Glutamatergic neuron (in vitro differentiated cells): ENCODE results near the gene ANP32B. TPM values are rescaled to one million over a fixed set of nuclear protein-coding genes. Genes with fewer than 3 reads are reported as not detected.
A peak's percentile ranks its signal among the peaks of the same experiment; 100 is the strongest.
"Not testable (repeated sequence)": the region's sequence is repeated elsewhere in the genome, so short reads cannot be mapped to it uniquely, and the experiment has no call there.

Experiments
- DNase-seq: peaks from one replicate; pipeline ENCODE4 v3.0.0; 2022
- H3K27ac Mint-ChIP-seq: one replicate; pipeline ENCODE4 v1.8.0; 2020; ENCODE audit warnings: mild to moderate bottlenecking, mixed read lengths, inconsistent platforms; ENCODE audit not compliant: unreplicated experiment
- H3K27me3 Mint-ChIP-seq: one replicate; pipeline ENCODE4 v1.8.0; 2020; ENCODE audit warnings: mild to moderate bottlenecking, moderate library complexity, mixed read lengths, inconsistent platforms; ENCODE audit not compliant: unreplicated experiment
- H3K36me3 Mint-ChIP-seq: one replicate; pipeline ENCODE4 v1.8.0; 2020; ENCODE audit warnings: mild to moderate bottlenecking, mixed read lengths, inconsistent platforms; ENCODE audit not compliant: unreplicated experiment
- H3K4me1 Mint-ChIP-seq: one replicate; pipeline ENCODE4 v1.8.0; 2020; ENCODE audit warnings: mild to moderate bottlenecking, low read depth, mixed read lengths, inconsistent platforms; ENCODE audit not compliant: unreplicated experiment
- H3K4me3 Mint-ChIP-seq: one replicate; pipeline ENCODE4 v1.8.0; 2020; ENCODE audit warnings: mild to moderate bottlenecking, mixed read lengths, inconsistent platforms; ENCODE audit not compliant: unreplicated experiment
- H3K9me3 Mint-ChIP-seq: one replicate; pipeline ENCODE4 v1.8.0; 2020; ENCODE audit warnings: mild to moderate bottlenecking, moderate library complexity, mixed read lengths, inconsistent platforms; ENCODE audit not compliant: unreplicated experiment
- CTCF ChIP-seq: fragments of 200-600 bp; sonication (generic); IDR thresholded peaks from one replicate; pipeline ENCODE4 v1.5.0; 2021; ENCODE audit not compliant: partially characterized antibody, unreplicated experiment
- total RNA-seq: library from RNA; stranded (reverse); fragmentation: NEBNext Ultra II Directional; extraction: Animal tissue kit (Norgen Biotek cat#: 25700); gene quantifications from one replicate; pipeline ENCODE4 v1.2.1, GENCODE V29; 2021; ENCODE audit not compliant: unreplicated experiment

The ANP32B gene
- total RNA-seq, 1 donor from 2014 or later = 108 TPM

- no peak for DNase-seq
- no peak overlapping the region for H3K27ac Mint-ChIP-seq
- H3K4me1 Mint-ChIP-seq = no peaks in the 10 kb centered on the region
- no peak overlapping the region for H3K4me3 Mint-ChIP-seq
- peaks cover 11% of the 10 kb centered on the region for H3K27me3 Mint-ChIP-seq
- peaks cover 4% of the 10 kb centered on the region for H3K9me3 Mint-ChIP-seq
- TF ChIP-seq CTCF = no peak
- no peaks in the 10 kb centered on the region for H3K36me3 Mint-ChIP-seq
These were observed 38.5 kb upstream of the ANP32B start for GRCh38 chr9:97944612-97945011.

- not testable (repeated sequence) for H3K36me3 Mint-ChIP-seq, H3K4me1 Mint-ChIP-seq, H3K27ac Mint-ChIP-seq, DNase-seq, H3K9me3 Mint-ChIP-seq, H3K4me3 Mint-ChIP-seq
- H3K27me3 Mint-ChIP-seq = peaks cover 11% of the 10 kb centered on the region
These were observed 37.7 kb upstream of the ANP32B start for GRCh38 chr9:97945470-97945869.

GRCh38 chr9:97947094-97947493 lies 36.0 kb upstream of the ANP32B start:
- not testable (repeated sequence) for H3K4me1 Mint-ChIP-seq, H3K9me3 Mint-ChIP-seq, H3K4me3 Mint-ChIP-seq, H3K36me3 Mint-ChIP-seq, H3K27me3 Mint-ChIP-seq, H3K27ac Mint-ChIP-seq, DNase-seq

- H3K4me1 Mint-ChIP-seq, H3K36me3 Mint-ChIP-seq, H3K9me3 Mint-ChIP-seq, H3K27ac Mint-ChIP-seq, H3K27me3 Mint-ChIP-seq, H3K4me3 Mint-ChIP-seq, DNase-seq: not testable (repeated sequence)
These were observed 32.3 kb upstream of the ANP32B start for GRCh38 chr9:97950873-97951272.

- Mint-ChIP-seq H3K9me3 (peaks cover 2% of the 10 kb centered on the region), H3K36me3 (no peaks in the 10 kb centered on the region), H3K4me1 (no peaks in the 10 kb centered on the region), H3K27ac (no peak overlapping the region), H3K27me3 (no peaks in the 10 kb centered on the region), H3K4me3 (no peak overlapping the region)
- DNase-seq = peak; percentile 40
- TF ChIP-seq CTCF = peak; percentile 73
These were observed 28.6 kb upstream of the ANP32B start for GRCh38 chr9:97954550-97954989.

GRCh38 chr9:97956331-97956730 lies 26.8 kb upstream of the ANP32B start:
- H3K27ac Mint-ChIP-seq = no peak overlapping the region
- no peak overlapping the region for H3K4me3 Mint-ChIP-seq
- no peaks in the 10 kb centered on the region for H3K36me3 Mint-ChIP-seq
- no peaks in the 10 kb centered on the region for H3K27me3 Mint-ChIP-seq
- DNase-seq = no peak
- TF ChIP-seq CTCF = no peak
- no peaks in the 10 kb centered on the region for H3K9me3 Mint-ChIP-seq
- H3K4me1 Mint-ChIP-seq = no peaks in the 10 kb centered on the region
